ENCODE data around the gene LAMB4. TPM values are rescaled to one million over a fixed set of nuclear protein-coding genes. Genes with fewer than 3 reads are reported as not detected.

Gene LAMB4
- total RNA-seq, 2 donors from 2014 or later: 0.85 TPM; not detected in 1

DNA sequence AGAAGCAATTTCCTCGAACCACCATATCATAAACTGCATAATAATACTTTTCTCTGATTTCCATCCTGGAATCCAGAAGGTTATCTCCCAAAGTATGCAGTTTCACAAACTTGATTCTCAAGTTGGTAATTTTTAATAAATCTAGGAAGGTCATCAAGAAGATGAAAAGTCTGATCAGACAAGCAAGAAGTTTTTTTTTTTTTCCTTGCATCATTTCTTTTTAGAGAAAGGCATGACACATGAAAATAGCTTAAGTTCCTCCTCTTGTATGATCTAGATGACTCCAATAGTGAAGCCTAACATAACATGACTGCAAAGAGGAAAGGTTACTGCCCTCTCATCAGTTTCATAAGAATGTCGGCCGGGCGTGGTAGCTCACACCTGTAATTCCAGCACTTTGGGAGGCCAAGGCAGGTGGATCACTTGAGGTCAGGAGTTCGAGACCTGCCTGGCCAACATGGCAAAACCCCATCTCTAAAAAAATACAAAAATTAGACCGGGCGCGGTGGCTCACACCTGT, 149.4 kb downstream of the LAMB4 start:
- DNase-seq (ENCODE audit: low spot score): no peak
- H3K27me3 ChIP-seq (replicated peaks; ENCODE audit: insufficient read depth): no peaks in the 10 kb centered on the region
- H3K9me3 ChIP-seq: no peaks in the 10 kb centered on the region
- H3K4me1 ChIP-seq (replicated peaks): no peaks in the 10 kb centered on the region
- intact Hi-C loops (cut with DNase I): no loop called here
- H3K36me3 ChIP-seq: no peaks in the 10 kb centered on the region
- TF ChIP-seq POLR2AphosphoS5 (IDR thresholded peaks at IDR 0.05) (no peak), POLR2A (IDR thresholded peaks at IDR 0.05) (no peak)
- no peak overlapping the region for H3K4me3 ChIP-seq
- no peak overlapping the region for H3K27ac ChIP-seq
- WGBS: over 99% methylated on average over 8 of the region's 8 CpGs

DNA sequence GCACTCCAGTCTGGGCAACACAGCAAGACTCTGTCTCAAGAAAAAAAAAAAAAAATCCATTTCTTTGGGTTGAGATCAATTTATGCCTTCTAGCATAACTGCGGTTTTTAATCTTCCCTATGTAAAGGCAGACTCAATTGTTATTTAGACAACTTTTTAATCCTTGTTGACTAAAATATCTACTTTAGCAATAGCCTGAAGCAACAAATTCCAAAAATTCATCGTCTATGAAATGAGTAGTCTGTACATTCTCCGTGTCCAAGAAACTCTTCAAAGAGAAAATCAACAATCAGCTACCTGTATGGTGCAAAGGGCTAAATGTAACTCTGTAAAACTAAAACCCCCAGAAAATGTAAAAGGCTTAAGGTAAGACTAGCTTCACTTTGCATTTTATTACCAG, 150.0 kb downstream of the LAMB4 start:
- H3K4me1 ChIP-seq (replicated peaks): no peaks in the 10 kb centered on the region
- H3K27ac ChIP-seq: no peak overlapping the region
- intact Hi-C loops (cut with DNase I): no loop called here
- no peaks in the 10 kb centered on the region for H3K9me3 ChIP-seq
- DNase-seq (ENCODE audit: low spot score): no peak
- H3K36me3 ChIP-seq: no peaks in the 10 kb centered on the region
- no peaks in the 10 kb centered on the region for H3K27me3 ChIP-seq (replicated peaks; ENCODE audit: insufficient read depth)
- no peak overlapping the region for H3K4me3 ChIP-seq
- WGBS: 84% methylated on average over 3 of the region's 3 CpGs
- TF ChIP-seq POLR2AphosphoS5 (IDR thresholded peaks at IDR 0.05) (no peak), POLR2A (IDR thresholded peaks at IDR 0.05) (no peak)
- TF ChIP-seq, protein P1, sequence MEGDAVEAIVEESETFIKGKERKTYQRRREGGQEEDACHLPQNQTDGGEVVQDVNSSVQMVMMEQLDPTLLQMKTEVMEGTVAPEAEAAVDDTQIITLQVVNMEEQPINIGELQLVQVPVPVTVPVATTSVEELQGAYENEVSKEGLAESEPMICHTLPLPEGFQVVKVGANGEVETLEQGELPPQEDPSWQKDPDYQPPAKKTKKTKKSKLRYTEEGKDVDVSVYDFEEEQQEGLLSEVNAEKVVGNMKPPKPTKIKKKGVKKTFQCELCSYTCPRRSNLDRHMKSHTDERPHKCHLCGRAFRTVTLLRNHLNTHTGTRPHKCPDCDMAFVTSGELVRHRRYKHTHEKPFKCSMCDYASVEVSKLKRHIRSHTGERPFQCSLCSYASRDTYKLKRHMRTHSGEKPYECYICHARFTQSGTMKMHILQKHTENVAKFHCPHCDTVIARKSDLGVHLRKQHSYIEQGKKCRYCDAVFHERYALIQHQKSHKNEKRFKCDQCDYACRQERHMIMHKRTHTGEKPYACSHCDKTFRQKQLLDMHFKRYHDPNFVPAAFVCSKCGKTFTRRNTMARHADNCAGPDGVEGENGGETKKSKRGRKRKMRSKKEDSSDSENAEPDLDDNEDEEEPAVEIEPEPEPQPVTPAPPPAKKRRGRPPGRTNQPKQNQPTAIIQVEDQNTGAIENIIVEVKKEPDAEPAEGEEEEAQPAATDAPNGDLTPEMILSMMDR (IDR thresholded peaks at IDR 0.05): no peak

DNA sequence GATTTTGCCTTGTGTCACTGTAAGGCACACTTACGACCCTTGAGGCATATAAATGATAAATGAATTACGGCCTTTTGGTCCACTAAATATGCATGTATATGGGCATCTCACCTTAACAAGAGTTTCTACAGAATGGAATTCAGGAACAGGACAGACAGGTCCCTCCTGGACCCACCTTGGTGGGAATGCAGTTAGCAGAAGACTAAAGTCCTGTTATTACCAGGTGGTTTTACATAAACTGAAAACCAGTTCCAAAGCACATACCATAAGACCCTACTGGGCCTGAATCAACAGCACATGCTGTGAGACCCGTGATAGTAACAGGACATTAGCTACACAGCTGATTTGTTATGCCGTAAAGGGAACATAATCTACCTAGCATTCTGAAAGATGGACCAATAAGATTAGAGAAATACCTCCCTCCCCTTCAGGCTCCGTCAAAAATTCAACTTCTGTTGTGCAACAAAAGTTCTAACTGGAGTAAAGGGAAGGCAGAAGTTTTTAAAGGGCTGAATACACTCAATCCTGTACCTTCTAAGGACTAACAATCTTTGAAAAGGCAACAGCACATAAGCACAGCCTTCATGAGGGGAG, 151.2 kb downstream of the LAMB4 start:
- intact Hi-C loops (cut with DNase I): no loop called here
- H3K27me3 ChIP-seq (replicated peaks; ENCODE audit: insufficient read depth): no peaks in the 10 kb centered on the region
- WGBS: 84% methylated on average over 5 of the region's 5 CpGs
- TF ChIP-seq POLR2A (IDR thresholded peaks at IDR 0.05) (no peak), POLR2AphosphoS5 (IDR thresholded peaks at IDR 0.05) (no peak)
- TF ChIP-seq, protein P1 (IDR thresholded peaks at IDR 0.05): no peak
- H3K27ac ChIP-seq: no peak overlapping the region
- no peak for DNase-seq (ENCODE audit: low spot score)
- no peak overlapping the region for H3K4me3 ChIP-seq
- H3K4me1 ChIP-seq (replicated peaks): no peaks in the 10 kb centered on the region
- H3K36me3 ChIP-seq: no peaks in the 10 kb centered on the region
- no peaks in the 10 kb centered on the region for H3K9me3 ChIP-seq

DNA sequence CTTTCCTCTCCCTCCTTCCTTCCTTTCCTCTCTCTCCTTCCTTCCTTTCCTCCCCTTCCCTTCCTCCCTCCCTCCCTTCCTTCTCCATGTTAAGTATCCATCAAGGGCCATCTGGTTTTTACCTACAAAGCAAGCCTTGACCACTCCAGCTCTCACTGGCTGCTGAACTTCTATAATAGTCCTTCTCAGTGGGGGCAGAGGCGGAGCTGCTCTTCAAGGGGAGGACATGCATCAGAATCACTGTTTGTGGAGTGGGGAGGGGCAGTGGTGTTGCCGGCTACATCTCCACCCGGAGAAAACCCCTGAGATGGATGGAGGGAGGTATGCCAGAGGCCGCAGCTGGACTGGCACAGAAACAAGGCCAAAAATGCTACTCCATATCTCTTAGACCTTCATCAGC, 153.1 kb downstream of the LAMB4 start:
- WGBS: 88% methylated on average over 4 of the region's 4 CpGs
- DNase-seq (ENCODE audit: low spot score): no peak
- intact Hi-C loops (cut with DNase I): no loop called here
- no peaks in the 10 kb centered on the region for H3K4me1 ChIP-seq (replicated peaks)
- H3K9me3 ChIP-seq: no peaks in the 10 kb centered on the region
- H3K27me3 ChIP-seq (replicated peaks; ENCODE audit: insufficient read depth): no peaks in the 10 kb centered on the region
- no peak overlapping the region for H3K27ac ChIP-seq
- H3K4me3 ChIP-seq: no peak overlapping the region
- no peak for TF ChIP-seq POLR2A (IDR thresholded peaks at IDR 0.05)
- TF ChIP-seq, protein P1 (IDR thresholded peaks at IDR 0.05): no peak
- no peak for TF ChIP-seq POLR2AphosphoS5 (IDR thresholded peaks at IDR 0.05)
- H3K36me3 ChIP-seq: no peaks in the 10 kb centered on the region

DNA sequence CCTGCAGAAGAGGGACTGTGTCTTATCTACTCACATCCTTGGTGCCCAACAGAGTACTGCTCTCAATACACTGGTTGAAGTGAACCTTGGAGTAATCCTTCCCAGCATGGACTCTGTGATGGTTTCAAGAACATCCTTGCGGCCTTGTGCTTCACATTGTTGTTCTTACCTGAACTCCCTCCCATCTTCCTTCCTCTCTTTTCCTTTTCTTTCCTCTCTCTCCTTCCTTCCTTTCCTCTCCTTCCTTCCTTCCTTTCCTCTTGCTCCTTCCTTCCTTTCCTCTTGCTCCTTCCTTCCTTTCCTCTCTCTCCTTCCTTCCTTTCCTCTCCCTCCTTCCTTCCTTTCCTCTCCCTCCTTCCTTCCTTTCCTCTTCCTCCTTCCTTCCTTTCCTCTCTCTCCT, 153.5 kb downstream of the LAMB4 start:
- WGBS: 100% methylated on average over 1 of the region's 1 CpG
- no peak for DNase-seq (ENCODE audit: low spot score)
- H3K27ac ChIP-seq: no peak overlapping the region
- TF ChIP-seq POLR2A (IDR thresholded peaks at IDR 0.05) (no peak), POLR2AphosphoS5 (IDR thresholded peaks at IDR 0.05) (no peak)
- TF ChIP-seq, protein P1 (IDR thresholded peaks at IDR 0.05): no peak
- no peaks in the 10 kb centered on the region for H3K36me3 ChIP-seq
- H3K4me1 ChIP-seq (replicated peaks): no peaks in the 10 kb centered on the region
- H3K4me3 ChIP-seq: no peak overlapping the region
- intact Hi-C loops (cut with DNase I): no loop called here
- no peaks in the 10 kb centered on the region for H3K27me3 ChIP-seq (replicated peaks; ENCODE audit: insufficient read depth)
- H3K9me3 ChIP-seq: no peaks in the 10 kb centered on the region

Data from prostate gland (tissue), 2 donors.